Effector memory CD8-positive, alpha-beta T cell (primary cell): ENCODE measurements around the gene RXRB.
"Not testable (repeated sequence)": the region's sequence is repeated elsewhere in the genome, so short reads cannot be mapped to it uniquely, and the experiment has no call there.

Source experiments
- ATAC-seq: fragments of 150-1000 bp; cut with Tn5 transposase; replicated peaks from 2 replicates; pipeline ENCODE4 v1.10.0; 2021; ENCODE audit warnings: mild to moderate bottlenecking, moderate library complexity
- DNase-seq, 3 experiments: peaks; one replicate each; pipeline ENCODE4 v3.0.0; 2021
- H3K27ac Mint-ChIP-seq, 2 donors: one replicate each; pipeline ENCODE4 v1.8.0; 2022; ENCODE audit warnings: mild to moderate bottlenecking in 2 of 2, mixed read lengths in 2 of 2, moderate library complexity in 2 of 2
- H3K27me3 Mint-ChIP-seq, 2 donors: one replicate each; pipeline ENCODE4 v1.8.0; 2022; ENCODE audit warnings: mixed read lengths in 2 of 2
- H3K36me3 Mint-ChIP-seq: one replicate; pipeline ENCODE4 v1.8.0; 2022; ENCODE audit warnings: mild to moderate bottlenecking, moderate library complexity, mixed read lengths; ENCODE audit not compliant: insufficient read depth
- H3K4me1 Mint-ChIP-seq, 2 donors: one replicate each; pipeline ENCODE4 v1.8.0; 2022; ENCODE audit warnings: low read depth in 2 of 2, mixed read lengths in 2 of 2
- H3K4me3 Mint-ChIP-seq, 2 donors: one replicate each; pipeline ENCODE4 v1.8.0; 2022; ENCODE audit warnings: mild to moderate bottlenecking in 2 of 2, mixed read lengths in 2 of 2, moderate library complexity in 2 of 2
- H3K9me3 Mint-ChIP-seq, 2 donors: one replicate each; pipeline ENCODE4 v1.8.0; 2022; ENCODE audit warnings: mixed read lengths in 2 of 2
- total RNA-seq, 9 experiments: gene quantifications; one replicate each; lab custom pipeline; 2026; lab: John Stamatoyannopoulos, UW

Gene RXRB
- total RNA-seq: 59.6 to 93.6 (median 71.6) reads per million in 9 experiments

GRCh38 chr6:33200219-33201146, at the start of gene RXRB, which contains the start of gene SLC39A7:
TSS of gene RXRB (minus strand) at chr6:33200665. CDS start at chr6:33200476, 189 bp downstream.
TSS of gene SLC39A7 (plus strand) at chr6:33200867. CDS start at chr6:33201246, 379 bp downstream.
- DNase-seq: peak; percentile 95 to 96 (median 95)
- no peaks in the 10 kb centered on the region for H3K9me3 Mint-ChIP-seq
- peak; percentile 76 for ATAC-seq
- H3K4me1 Mint-ChIP-seq: peaks cover 67% of the 10 kb centered on the region in 2 donors
- peaks cover 59% of the 10 kb centered on the region for H3K36me3 Mint-ChIP-seq
- H3K27me3 Mint-ChIP-seq: no peaks in the 10 kb centered on the region
- H3K27ac Mint-ChIP-seq: peak within 1 kb of the TSS; percentile 99
- peak within 1 kb of the TSS; percentile 100 for H3K4me3 Mint-ChIP-seq

GRCh38 chr6:33249732-33250630, 49.5 kb upstream of the RXRB start:
- Mint-ChIP-seq H3K27me3 (no peaks in the 10 kb centered on the region), H3K4me3 (peak overlapping the region; percentile 90 to 92), H3K4me1 (peaks cover 26% of the 10 kb centered on the region in 2 donors), H3K9me3 (no peaks in the 10 kb centered on the region), H3K36me3 (peaks cover 17% of the 10 kb centered on the region), H3K27ac (peak overlapping the region; percentile 96 to 97)
- no peak for DNase-seq
- ATAC-seq: no peak

GRCh38 chr6:33248932-33249731, 48.7 kb upstream of the RXRB start:
- Mint-ChIP-seq H3K27ac (peak overlapping the region; percentile 96 to 97), H3K27me3 (no peaks in the 10 kb centered on the region), H3K9me3 (no peaks in the 10 kb centered on the region), H3K4me1 (peaks cover 26% of the 10 kb centered on the region in 2 donors), H3K36me3 (peaks cover 17% of the 10 kb centered on the region), H3K4me3 (peak overlapping the region; percentile 90 to 92)
- DNase-seq (peak; percentile 93 to 96 (median 95)), ATAC-seq (peak; percentile 84)

GRCh38 chr6:33248643-33248931, 48.1 kb upstream of the RXRB start:
- DNase-seq: no peak
- peak overlapping the region; percentile 96 to 97 for H3K27ac Mint-ChIP-seq

GRCh38 chr6:33247977-33248642, 47.6 kb upstream of the RXRB start:
- no peaks in the 10 kb centered on the region for H3K9me3 Mint-ChIP-seq
- H3K36me3 Mint-ChIP-seq: peaks cover 19% of the 10 kb centered on the region
- H3K27me3 Mint-ChIP-seq: peaks cover 0 to 6% of the 10 kb centered on the region in 2 donors
- peak; percentile 89 to 95 (median 92) for DNase-seq
- peak overlapping the region; percentile 90 to 92 for H3K4me3 Mint-ChIP-seq
- ATAC-seq: peak; percentile 40
- peaks cover 26% of the 10 kb centered on the region in 2 donors for H3K4me1 Mint-ChIP-seq
- peak overlapping the region; percentile 96 to 97 for H3K27ac Mint-ChIP-seq

More at GRCh38 chr6:33248643-33248931, 48.1 kb upstream of the RXRB start:
- H3K36me3 Mint-ChIP-seq: peaks cover 21% of the 10 kb centered on the region
- no peaks in the 10 kb centered on the region for H3K9me3 Mint-ChIP-seq
- peaks cover 26% of the 10 kb centered on the region in 2 donors for H3K4me1 Mint-ChIP-seq
- peaks cover 0 to 2% of the 10 kb centered on the region in 2 donors for H3K27me3 Mint-ChIP-seq
- peak; percentile 20 for ATAC-seq
- peak overlapping the region; percentile 90 to 92 for H3K4me3 Mint-ChIP-seq

- H3K4me1 Mint-ChIP-seq: peaks cover 2 to 5% of the 10 kb centered on the region in 2 donors
- DNase-seq (no peak), ATAC-seq (no peak)
- H3K27me3 Mint-ChIP-seq: peaks cover 20 to 25% of the 10 kb centered on the region in 2 donors
- H3K9me3 Mint-ChIP-seq: no peaks in the 10 kb centered on the region
- no peak overlapping the region for H3K27ac Mint-ChIP-seq
- H3K36me3 Mint-ChIP-seq: peaks cover 7% of the 10 kb centered on the region
- no peak overlapping the region for H3K4me3 Mint-ChIP-seq
These were observed 43.0 kb upstream of the RXRB start for GRCh38 chr6:33243476-33243875.

- Mint-ChIP-seq H3K4me3 (no peak overlapping the region), H3K4me1 (no peaks in the 10 kb centered on the region), H3K36me3 (peaks cover 7% of the 10 kb centered on the region), H3K27ac (no peak overlapping the region), H3K27me3 (peaks cover 20 to 28% of the 10 kb centered on the region in 2 donors), H3K9me3 (no peaks in the 10 kb centered on the region)
- ATAC-seq (peak; percentile 26), DNase-seq (no peak)
These were observed 41.5 kb upstream of the RXRB start for GRCh38 chr6:33241968-33242367.

GRCh38 chr6:33237741-33238140, 37.3 kb upstream of the RXRB start:
- Mint-ChIP-seq H3K9me3 (no peaks in the 10 kb centered on the region), H3K4me3 (no peak overlapping the region), H3K4me1 (no peaks in the 10 kb centered on the region), H3K27me3 (peaks cover 39 to 55% of the 10 kb centered on the region in 2 donors), H3K36me3 (peaks cover 3% of the 10 kb centered on the region), H3K27ac (no peak overlapping the region)
- DNase-seq (no peak), ATAC-seq (no peak)

- peaks cover 39 to 64% of the 10 kb centered on the region in 2 donors for H3K27me3 Mint-ChIP-seq
- H3K4me1 Mint-ChIP-seq: no peaks in the 10 kb centered on the region
- H3K27ac Mint-ChIP-seq: no peak overlapping the region
- peaks cover 3% of the 10 kb centered on the region for H3K36me3 Mint-ChIP-seq
- ATAC-seq: no peak
- DNase-seq: no peak
- no peak overlapping the region for H3K4me3 Mint-ChIP-seq
- no peaks in the 10 kb centered on the region for H3K9me3 Mint-ChIP-seq
These were observed 36.4 kb upstream of the RXRB start for GRCh38 chr6:33236852-33237251.

- Mint-ChIP-seq H3K4me3 (no peak overlapping the region), H3K4me1 (no peaks in the 10 kb centered on the region), H3K27ac (no peak overlapping the region), H3K9me3 (no peaks in the 10 kb centered on the region), H3K27me3 (peaks cover 43 to 69% of the 10 kb centered on the region in 2 donors), H3K36me3 (peaks cover 3% of the 10 kb centered on the region)
- no peak for DNase-seq
- ATAC-seq: no peak
These were observed 35.9 kb upstream of the RXRB start for GRCh38 chr6:33236328-33236727.

GRCh38 chr6:33235221-33235634, 34.8 kb upstream of the RXRB start:
- no peak for ATAC-seq
- H3K9me3 Mint-ChIP-seq: no peaks in the 10 kb centered on the region

GRCh38 chr6:33226503-33227120, 26.1 kb upstream of the RXRB start:
- H3K4me3 Mint-ChIP-seq, H3K9me3 Mint-ChIP-seq, H3K4me1 Mint-ChIP-seq, ATAC-seq, DNase-seq, H3K36me3 Mint-ChIP-seq, H3K27ac Mint-ChIP-seq: not testable (repeated sequence)
- peaks cover 50 to 70% of the 10 kb centered on the region in 2 donors for H3K27me3 Mint-ChIP-seq

More at GRCh38 chr6:33235221-33235634, 34.8 kb upstream of the RXRB start:
- H3K27me3 Mint-ChIP-seq: peaks cover 43 to 73% of the 10 kb centered on the region in 2 donors
- no peak overlapping the region for H3K27ac Mint-ChIP-seq
- H3K36me3 Mint-ChIP-seq: peaks cover 3% of the 10 kb centered on the region
- H3K4me3 Mint-ChIP-seq: no peak overlapping the region
- no peaks in the 10 kb centered on the region for H3K4me1 Mint-ChIP-seq
- DNase-seq: no peak
